Lower leg skin (tissue), 4 donors: Measurements from ENCODE around the gene RPTOR. TPM values are rescaled to one million over a fixed set of nuclear protein-coding genes. Genes with fewer than 3 reads are reported as not detected.
A peak's percentile ranks its signal among the peaks of the same experiment; 100 is the strongest.

Experiments used
- DNase-seq, 2 donors: peaks; one replicate each; pipeline ENCODE4 v3.0.0-alpha.2; 2019; ENCODE audit warnings: low spot score in 2 of 2
- H3K4me3 ChIP-seq: fragments of 200-600 bp; sonication (generic); 2 replicates; pipeline ENCODE4 v1.5.1; 2017; ENCODE audit warnings: mild to moderate bottlenecking, low read depth; ENCODE audit not compliant: poor library complexity, severe bottlenecking
- CTCF ChIP-seq, 3 donors: fragments of 450-650 bp; IDR thresholded peaks; one replicate each; pipeline ENCODE4 v1.5.1; 2016; ENCODE audit warnings: antibody characterized with exemption in 3 of 3, mild to moderate bottlenecking in 3 of 3, moderate library complexity in 2 of 3
- POLR2A ChIP-seq, 2 donors: fragments of 450-650 bp; IDR thresholded peaks; one replicate each; pipeline ENCODE4 v1.6.1; 2016 to 2017; ENCODE audit warnings: antibody characterized with exemption in 2 of 2, mild to moderate bottlenecking in 1 of 2, moderate library complexity in 1 of 2
- WGBS, 2 donors: methylation state at CpG; one replicate each; pipeline ENCODE4 v1.1.5; 2018; 5-methylcytosine and 5-hydroxymethylcytosine counted together
- intact Hi-C: fragments of 100-400 bp; cut with DNase I; formaldehyde crosslinking; loops from one replicate; pipeline ENCODE4 v1.15.0; 2023; ENCODE audit warnings: low total_unique reads
- total RNA-seq, 4 donors: library from RNA; depleted of rRNA; stranded (reverse); fragments of >200 nt; gene quantifications; one replicate each; pipeline ENCODE4 v1.1.0, GENCODE V29; 2016

RPTOR gene
- total RNA-seq, 4 donors from 2014 or later, result 30.7 to 68.2 (median 39.8) TPM

- DNase-seq, result no peak
- intact Hi-C loops, result no loop called here
- H3K4me3 ChIP-seq, result peak overlapping the region; percentile 90
- WGBS, 2 donors, result 4 to 6% methylated on average over 8 of the region's 8 CpGs
- TF ChIP-seq CTCF (IDR thresholded peaks at IDR 0.05), result no peak
- TF ChIP-seq POLR2A (IDR thresholded peaks at IDR 0.05), result no peak
Observed at GRCh38 chr17:80545499-80545826, 825 bp downstream of the RPTOR start.

- intact Hi-C loops, result no loop called here
- TF ChIP-seq POLR2A (IDR thresholded peaks at IDR 0.05) (no peak), CTCF (IDR thresholded peaks at IDR 0.05) (no peak)
- no peak overlapping the region for H3K4me3 ChIP-seq
- WGBS, 2 donors, result 79 to 82% methylated on average over 5 of the region's 5 CpGs
- DNase-seq, result no peak
Observed at GRCh38 chr17:80546267-80546666, 1.6 kb downstream of the RPTOR start.

- WGBS, 2 donors, result 32 to 35% methylated on average over 2 of the region's 2 CpGs
- no peak for DNase-seq
- no peak for TF ChIP-seq CTCF (IDR thresholded peaks at IDR 0.05)
- TF ChIP-seq POLR2A (IDR thresholded peaks at IDR 0.05), result no peak
- no peak overlapping the region for H3K4me3 ChIP-seq
- intact Hi-C loops, result no loop called here
Observed at GRCh38 chr17:80552523-80552922, 7.9 kb downstream of the RPTOR start.

GRCh38 chr17:80555266-80555665 lies 10.6 kb downstream of the RPTOR start:
- no peak overlapping the region for H3K4me3 ChIP-seq
- intact Hi-C loops, result no loop called here
- no peak for TF ChIP-seq CTCF (IDR thresholded peaks at IDR 0.05)
- no peak for TF ChIP-seq POLR2A (IDR thresholded peaks at IDR 0.05)
- 93% methylated on average over 7 of the region's 7 CpGs for WGBS, 2 donors
- DNase-seq, result peak in 1 of 2 donors; percentile 52

- no peak for DNase-seq
- no peak overlapping the region for H3K4me3 ChIP-seq
- 89 to 90% methylated on average over 6 of the region's 6 CpGs for WGBS, 2 donors
- intact Hi-C loops, result no loop called here
- TF ChIP-seq POLR2A (IDR thresholded peaks at IDR 0.05) (no peak), CTCF (IDR thresholded peaks at IDR 0.05) (no peak)
Observed at GRCh38 chr17:80558046-80558445, 13.4 kb downstream of the RPTOR start.

- DNase-seq, result peak in 1 of 2 donors; percentile 32
- 74 to 79% methylated on average over 6 of the region's 6 CpGs for WGBS, 2 donors
- no peak overlapping the region for H3K4me3 ChIP-seq
- intact Hi-C loops, result loop anchor here (2.0 kb wide), 1 partner anchor 41 kb away; no protein-coding TSS in a partner anchor
- TF ChIP-seq CTCF (IDR thresholded peaks at IDR 0.05) (no peak), POLR2A (IDR thresholded peaks at IDR 0.05) (no peak)
Observed at GRCh38 chr17:80559825-80560251, 15.2 kb downstream of the RPTOR start.
